Measurements from ENCODE around the gene DCTN5.

- TF ChIP-seq CTCF (IDR thresholded peaks at IDR 0.05) (no peak), POLR2A (IDR thresholded peaks at IDR 0.05) (no peak)
These were observed 6.7 kb upstream of the DCTN5 start for GRCh38 chr16:23634461-23635036.

Measured in adrenal gland (tissue), 5 donors.